HepG2 (cell line): Measurements from ENCODE around the gene MRPS7. TPM values are rescaled to one million over a fixed set of nuclear protein-coding genes. Genes with fewer than 3 reads are reported as not detected.

Source experiments
- AKNA ChIP-seq: sonication (generic); formaldehyde crosslinking; IDR thresholded peaks from 2 replicates; pipeline ENCODE4 v1.4.0; 2020; ENCODE audit warnings: missing genetic modification reagents, borderline replicate concordance
- CCDC6 ChIP-seq: sonication (generic); formaldehyde crosslinking; IDR thresholded peaks from 2 replicates; pipeline ENCODE4 v1.8.1; 2022; ENCODE audit warnings: mild to moderate bottlenecking, missing genetic modification reagents, moderate library complexity
- ELF4 ChIP-seq: sonication (generic); formaldehyde crosslinking; IDR thresholded peaks from 2 replicates; pipeline ENCODE4 v1.5.0; 2020; ENCODE audit warnings: missing genetic modification reagents, mild to moderate bottlenecking, moderate library complexity, borderline replicate concordance
- ETS1 ChIP-seq: sonication (generic); formaldehyde crosslinking; IDR thresholded peaks from 2 replicates; pipeline ENCODE4 v1.4.0; 2020; ENCODE audit warnings: missing genetic modification reagents
- FOXM1 ChIP-seq: sonication (generic); formaldehyde crosslinking; IDR thresholded peaks from 2 replicates; pipeline ENCODE4 v1.5.0; 2020; ENCODE audit warnings: missing genetic modification reagents
- HMGXB4 ChIP-seq, 2 experiments: sonication (generic) in 1 of 2; formaldehyde crosslinking in 1 of 2; IDR thresholded peaks; 2 replicates each; pipeline versions ENCODE4 v1.4.0 to v1.6.1; 2018 to 2020; ENCODE audit warnings: missing genetic modification reagents in 2 of 2, borderline replicate concordance in 1 of 2, low read depth in 1 of 2, mild to moderate bottlenecking in 1 of 2, missing biosample characterization in 1 of 2
- KDM3A ChIP-seq: IDR thresholded peaks from 2 replicates; pipeline ENCODE4 v1.6.1; 2018; ENCODE audit warnings: low read depth, missing compliant biosample characterization
- NFE2 ChIP-seq: sonication (generic); formaldehyde crosslinking; IDR thresholded peaks from 2 replicates; pipeline ENCODE4 v1.4.0; 2020; ENCODE audit warnings: missing genetic modification reagents
- PRPF4 ChIP-seq: fragments of 200-400 bp; formaldehyde crosslinking; IDR thresholded peaks from 2 replicates; pipeline ENCODE4 v1.6.1; 2016; ENCODE audit warnings: low read length, low read depth; ENCODE audit not compliant: poor library complexity, severe bottlenecking
- PTBP1 ChIP-seq: fragments of 200-400 bp; formaldehyde crosslinking; IDR thresholded peaks from 2 replicates; pipeline ENCODE4 v1.6.1; 2018; ENCODE audit warnings: low read length, low read depth; ENCODE audit not compliant: poor library complexity, severe bottlenecking
- RCOR2 ChIP-seq: IDR thresholded peaks from 2 replicates; pipeline ENCODE4 v1.6.1; 2016; ENCODE audit warnings: missing biosample characterization, missing genetic modification reagents
- SAFB2 ChIP-seq: sonication (generic); formaldehyde crosslinking; IDR thresholded peaks from 2 replicates; pipeline ENCODE4 v1.5.1; 2020; ENCODE audit warnings: missing genetic modification reagents, low read depth, mild to moderate bottlenecking, borderline replicate concordance
- SMARCE1 ChIP-seq: fragments of 450-650 bp; IDR thresholded peaks from 2 replicates; pipeline ENCODE4 v1.6.1; 2017; ENCODE audit warnings: borderline replicate concordance
- STAT5B ChIP-seq: sonication (generic); formaldehyde crosslinking; IDR thresholded peaks from 2 replicates; pipeline ENCODE4 v1.4.0; 2020; ENCODE audit warnings: missing genetic modification reagents
- WIZ ChIP-seq: sonication (generic); formaldehyde crosslinking; IDR thresholded peaks from 2 replicates; pipeline ENCODE4 v1.5.1; 2020; ENCODE audit warnings: mild to moderate bottlenecking, missing genetic modification reagents
- ZFP36L2 ChIP-seq: sonication (generic); formaldehyde crosslinking; IDR thresholded peaks from 2 replicates; pipeline ENCODE4 v1.4.0; 2020; ENCODE audit warnings: missing genetic modification reagents
- ZNF160 ChIP-seq: sonication (generic); formaldehyde crosslinking; IDR thresholded peaks from 2 replicates; pipeline ENCODE4 v1.8.0; 2022; ENCODE audit warnings: mild to moderate bottlenecking, inconsistent platforms, missing genetic modification reagents
- ZNF263 ChIP-seq: sonication (generic); formaldehyde crosslinking; IDR thresholded peaks from 2 replicates; pipeline ENCODE4 v1.4.0; 2020; ENCODE audit warnings: missing genetic modification reagents
- ZNF589 ChIP-seq: sonication (generic); formaldehyde crosslinking; conservative IDR thresholded peaks from 2 replicates; pipeline ENCODE4 v1.8.0; 2022; ENCODE audit warnings: mild to moderate bottlenecking, moderate library complexity, missing genetic modification reagents
- ZNF839 ChIP-seq: sonication (generic); formaldehyde crosslinking; IDR thresholded peaks from 2 replicates; pipeline ENCODE4 v1.4.0; 2020; ENCODE audit warnings: missing genetic modification reagents, mild to moderate bottlenecking, borderline replicate concordance
- polyA plus RNA-seq, 8 experiments: library from polyadenylated mRNA; depleted of rRNA in 3 of 8; stranded (reverse) in 7 of 8; unstranded in 1 of 8; fragments of >200 nt; fragmentation: Illumina TruSeq in 4 of 8; extraction: Trizol in 4 of 8; gene quantifications; 2 replicates each; pipeline versions ENCODE4 v1.2.1 to v1.2.3, GENCODE V29; 2011 to 2016; ENCODE audit warnings: low read depth in 4 of 8, missing spikeins in 1 of 8, mixed read lengths in 1 of 8; ENCODE audit not compliant: insufficient read depth in 1 of 8
- total RNA-seq, 5 experiments: library from RNA; depleted of rRNA; stranded (reverse); fragments of >200 nt; fragmentation: Illumina TruSeq; extraction: Trizol; gene quantifications; 2 replicates each; pipeline ENCODE4 v1.2.3, GENCODE V29; 2016; ENCODE audit warnings: low read depth in 1 of 5

Gene MRPS7
- total and polyA plus RNA-seq, 2 of the 13 experiments (the other 11 are each of a cell fraction or from before 2014, with no cell fraction given), result 97.0 to 162 TPM

- TF ChIP-seq ELF4 (CRISPR knock-in tag), result peak; percentile 58; the same call in 1 of the 2 replicates
- TF ChIP-seq FOXM1 (CRISPR knock-in tag), result no peak
- TF ChIP-seq PRPF4, result no peak
- no peak for TF ChIP-seq ZNF589 (CRISPR knock-in tag)
- TF ChIP-seq HMGXB4 (CRISPR knock-in tag; IDR thresholded peaks at IDR 0.05; ENCODE audit: borderline replicate concordance in 1 of 2, low read depth in 1 of 2), result peak; percentile 90 to 91
- peak; percentile 69; the same call in 1 of the 2 replicates for TF ChIP-seq ZNF160
- peak; percentile 80; the same call in 1 of the 2 replicates for TF ChIP-seq KDM3A
- TF ChIP-seq ZNF839 (CRISPR knock-in tag), result no peak
- no peak for TF ChIP-seq ZFP36L2
- peak; percentile 33; the same call in 1 of the 2 replicates for TF ChIP-seq WIZ (CRISPR knock-in tag)
- TF ChIP-seq PTBP1, result no peak
- TF ChIP-seq CCDC6 (CRISPR knock-in tag), result peak; percentile 97; the same call in 1 of the 2 replicates
- peak; percentile 54; the same call in 1 of the 2 replicates for TF ChIP-seq RCOR2 (CRISPR knock-in tag)
- no peak for TF ChIP-seq NFE2 (CRISPR knock-in tag)
- no peak for TF ChIP-seq ETS1
- TF ChIP-seq SMARCE1, result no peak
- peak; percentile 90 for TF ChIP-seq SAFB2 (CRISPR knock-in tag)
- peak; percentile 72; the same call in 1 of the 2 replicates for TF ChIP-seq ZNF263 (CRISPR knock-in tag)
- TF ChIP-seq AKNA (CRISPR knock-in tag), result no peak
- TF ChIP-seq STAT5B, result no peak
Measured at GRCh38 chr17:75289115-75289831, 27.6 kb downstream of the MRPS7 start, which contains the start of gene SLC25A19 (continued).
